ENCODE results near the gene TES. TPM values are rescaled to one million over a fixed set of nuclear protein-coding genes. Genes with fewer than 3 reads are reported as not detected.

Gene TES
- total and polyA plus RNA-seq, 2 experiments from 2014 or later = 37.3 to 38.3 TPM

DNA sequence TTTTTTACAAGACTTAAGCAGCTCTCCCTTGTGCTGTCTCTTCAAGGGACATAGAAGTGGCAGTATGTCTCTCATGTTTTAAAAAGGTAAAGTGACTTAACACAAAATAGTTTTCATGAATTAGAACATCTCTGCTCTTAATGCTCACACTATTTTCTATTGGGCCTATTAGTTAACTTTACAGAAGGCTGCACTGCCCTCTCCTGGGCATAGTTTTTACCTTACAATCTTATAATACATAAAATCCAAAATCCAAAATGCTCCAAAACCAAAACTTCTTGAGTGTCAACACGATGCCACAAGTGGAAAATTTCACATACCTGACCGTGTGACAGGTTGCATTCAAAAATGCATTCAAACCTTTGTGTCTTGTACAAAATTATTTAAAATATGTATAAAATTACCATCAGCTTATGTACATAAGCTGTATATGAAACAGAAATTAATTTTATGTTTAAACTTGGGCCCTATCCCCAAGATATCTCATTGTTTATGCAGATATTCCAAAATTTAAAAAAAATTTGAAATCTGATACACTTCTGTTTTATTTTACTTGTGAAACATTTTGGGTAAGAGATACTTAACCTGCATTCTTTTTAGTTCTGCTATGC is 25.8 kb downstream of the TES start:
- Mint-ChIP-seq H3K4me3 (no peak overlapping the region), H3K27ac (no peak overlapping the region), H3K36me3 (ENCODE audit: low read depth) (no peaks in the 10 kb centered on the region), H3K9me3 (no peaks in the 10 kb centered on the region), H3K27me3 (ENCODE audit: insufficient read depth, low read depth, poor library complexity) (peaks cover 2% of the 10 kb centered on the region), H3K4me1 (peaks cover 24% of the 10 kb centered on the region)
- Histone ChIP-seq H3K27ac (ENCODE audit: low read depth) (no peak overlapping the region), H2AFZ (no peak overlapping the region), H3K27me3 (ENCODE audit: insufficient read depth) (no peaks in the 10 kb centered on the region), H3K4me3 (no peak overlapping the region), H4K20me1 (replicated peaks; ENCODE audit: insufficient read depth) (no peaks in the 10 kb centered on the region), H3K9me2 (ENCODE audit: insufficient read depth) (no peaks in the 10 kb centered on the region), H3K4me2 (no peak overlapping the region), H3K36me3 (ENCODE audit: insufficient read depth) (no peaks in the 10 kb centered on the region), H3K4me1 (ENCODE audit: insufficient read depth) (peaks cover 22% of the 10 kb centered on the region), H3F3A (replicated peaks; ENCODE audit: low read depth) (no peaks in the 10 kb centered on the region), H3K79me2 (replicated peaks; ENCODE audit: insufficient read depth) (peaks cover 18% of the 10 kb centered on the region; the same call in 1 of the 2 replicates)
- DNase-seq (ENCODE audit: low spot score) = peak; percentile 67
- TF ChIP-seq, protein P1, sequence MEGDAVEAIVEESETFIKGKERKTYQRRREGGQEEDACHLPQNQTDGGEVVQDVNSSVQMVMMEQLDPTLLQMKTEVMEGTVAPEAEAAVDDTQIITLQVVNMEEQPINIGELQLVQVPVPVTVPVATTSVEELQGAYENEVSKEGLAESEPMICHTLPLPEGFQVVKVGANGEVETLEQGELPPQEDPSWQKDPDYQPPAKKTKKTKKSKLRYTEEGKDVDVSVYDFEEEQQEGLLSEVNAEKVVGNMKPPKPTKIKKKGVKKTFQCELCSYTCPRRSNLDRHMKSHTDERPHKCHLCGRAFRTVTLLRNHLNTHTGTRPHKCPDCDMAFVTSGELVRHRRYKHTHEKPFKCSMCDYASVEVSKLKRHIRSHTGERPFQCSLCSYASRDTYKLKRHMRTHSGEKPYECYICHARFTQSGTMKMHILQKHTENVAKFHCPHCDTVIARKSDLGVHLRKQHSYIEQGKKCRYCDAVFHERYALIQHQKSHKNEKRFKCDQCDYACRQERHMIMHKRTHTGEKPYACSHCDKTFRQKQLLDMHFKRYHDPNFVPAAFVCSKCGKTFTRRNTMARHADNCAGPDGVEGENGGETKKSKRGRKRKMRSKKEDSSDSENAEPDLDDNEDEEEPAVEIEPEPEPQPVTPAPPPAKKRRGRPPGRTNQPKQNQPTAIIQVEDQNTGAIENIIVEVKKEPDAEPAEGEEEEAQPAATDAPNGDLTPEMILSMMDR (conservative IDR thresholded peaks at IDR 0.05; ENCODE audit: low read depth in 2 of 2) = peak; percentile 56 to 76
- TF ChIP-seq POLR2AphosphoS5 (IDR thresholded peaks at IDR 0.05; ENCODE audit: low read depth) = no peak
- no peak; the same call in 2 of the 3 replicates for ATAC-seq

DNA sequence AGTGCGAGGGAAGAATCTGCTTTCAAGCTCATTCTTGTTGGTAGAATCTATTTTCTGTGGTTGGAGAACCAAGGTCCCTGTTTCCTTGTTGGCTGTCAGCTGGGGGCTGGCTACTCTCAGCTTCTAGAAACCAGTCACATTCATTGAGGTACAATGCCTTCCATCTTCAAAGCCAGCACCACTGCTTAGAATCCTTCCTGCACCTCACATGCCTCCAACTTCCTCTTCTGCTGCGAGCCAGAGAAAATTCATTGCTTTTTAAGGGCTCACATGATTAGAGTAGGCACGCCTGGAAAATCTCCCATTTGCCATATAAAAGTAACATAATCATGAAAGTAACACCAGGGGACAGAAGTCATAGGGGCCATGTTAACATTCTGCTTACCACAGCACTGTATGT is 28.7 kb downstream of the TES start:
- ATAC-seq (no peak), DNase-seq (ENCODE audit: low spot score) (no peak)
- Histone ChIP-seq H3K4me3 (no peak overlapping the region), H4K20me1 (replicated peaks; ENCODE audit: insufficient read depth) (no peaks in the 10 kb centered on the region), H2AFZ (no peak overlapping the region), H3K27me3 (ENCODE audit: insufficient read depth) (no peaks in the 10 kb centered on the region), H3K4me1 (ENCODE audit: insufficient read depth) (peaks cover 11% of the 10 kb centered on the region; the same call in 1 of the 2 replicates), H3K79me2 (replicated peaks; ENCODE audit: insufficient read depth) (no peaks in the 10 kb centered on the region), H3K4me2 (no peak overlapping the region), H3F3A (replicated peaks; ENCODE audit: low read depth) (no peaks in the 10 kb centered on the region), H3K36me3 (ENCODE audit: insufficient read depth) (peaks cover 7% of the 10 kb centered on the region; the same call in 1 of the 2 replicates), H3K9me2 (ENCODE audit: insufficient read depth) (no peaks in the 10 kb centered on the region), H3K27ac (ENCODE audit: low read depth) (no peak overlapping the region)
- Mint-ChIP-seq H3K27ac (no peak overlapping the region; the same call in 1 of the 2 replicates), H3K4me1 (peaks cover 13% of the 10 kb centered on the region; the same call in 2 of the 3 replicates), H3K4me3 (no peak overlapping the region), H3K36me3 (ENCODE audit: low read depth) (peaks cover 10% of the 10 kb centered on the region), H3K27me3 (ENCODE audit: insufficient read depth, low read depth, poor library complexity) (peaks cover 2% of the 10 kb centered on the region), H3K9me3 (peaks cover 8% of the 10 kb centered on the region)
- TF ChIP-seq EZH2 (IDR thresholded peaks at IDR 0.05; ENCODE audit: low read depth, unreplicated experiment) = no peak

DNA sequence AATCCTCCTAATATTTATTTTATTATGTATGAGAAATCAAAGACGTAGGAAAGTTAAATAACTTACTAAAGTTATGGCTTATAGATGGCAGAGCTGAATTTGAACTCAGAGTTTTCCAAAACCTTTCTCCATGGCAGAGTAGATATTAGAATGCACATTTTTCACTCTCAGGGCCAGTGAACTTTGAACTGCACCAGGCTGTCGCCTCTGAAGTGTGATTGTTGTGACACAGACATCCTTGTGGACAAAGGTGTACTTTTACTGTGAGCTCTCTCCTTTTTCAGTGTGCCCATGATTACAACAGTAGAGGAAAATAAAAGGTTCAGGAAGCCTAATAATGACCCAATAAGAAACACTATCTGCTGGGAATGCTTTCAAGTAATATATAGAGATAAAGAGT is 29.1 kb downstream of the TES start:
- Mint-ChIP-seq H3K9me3 (peaks cover 13% of the 10 kb centered on the region), H3K36me3 (ENCODE audit: low read depth) (peaks cover 14% of the 10 kb centered on the region), H3K27ac (no peak overlapping the region; the same call in 1 of the 2 replicates), H3K4me1 (peaks cover 13% of the 10 kb centered on the region; the same call in 2 of the 3 replicates), H3K4me3 (no peak overlapping the region), H3K27me3 (ENCODE audit: insufficient read depth, low read depth, poor library complexity) (peaks cover 2% of the 10 kb centered on the region)
- Histone ChIP-seq H2AFZ (no peak overlapping the region), H3K9me2 (ENCODE audit: insufficient read depth) (no peaks in the 10 kb centered on the region), H4K20me1 (replicated peaks; ENCODE audit: insufficient read depth) (no peaks in the 10 kb centered on the region), H3K27me3 (ENCODE audit: insufficient read depth) (no peaks in the 10 kb centered on the region), H3K27ac (ENCODE audit: low read depth) (no peak overlapping the region), H3K79me2 (replicated peaks; ENCODE audit: insufficient read depth) (no peaks in the 10 kb centered on the region), H3K36me3 (ENCODE audit: insufficient read depth) (peaks cover 11% of the 10 kb centered on the region; the same call in 1 of the 2 replicates), H3K4me2 (no peak overlapping the region), H3K4me3 (no peak overlapping the region), H3K4me1 (ENCODE audit: insufficient read depth) (peaks cover 11% of the 10 kb centered on the region; the same call in 1 of the 2 replicates), H3F3A (replicated peaks; ENCODE audit: low read depth) (no peaks in the 10 kb centered on the region)
- DNase-seq (ENCODE audit: low spot score) (no peak), ATAC-seq (no peak)
- TF ChIP-seq JUNB (IDR thresholded peaks at IDR 0.05; ENCODE audit: unreplicated experiment) (no peak), ZNF114 (CRISPR knock-in tag; IDR thresholded peaks at IDR 0.05) (no peak)
- TF ChIP-seq, protein P2, sequence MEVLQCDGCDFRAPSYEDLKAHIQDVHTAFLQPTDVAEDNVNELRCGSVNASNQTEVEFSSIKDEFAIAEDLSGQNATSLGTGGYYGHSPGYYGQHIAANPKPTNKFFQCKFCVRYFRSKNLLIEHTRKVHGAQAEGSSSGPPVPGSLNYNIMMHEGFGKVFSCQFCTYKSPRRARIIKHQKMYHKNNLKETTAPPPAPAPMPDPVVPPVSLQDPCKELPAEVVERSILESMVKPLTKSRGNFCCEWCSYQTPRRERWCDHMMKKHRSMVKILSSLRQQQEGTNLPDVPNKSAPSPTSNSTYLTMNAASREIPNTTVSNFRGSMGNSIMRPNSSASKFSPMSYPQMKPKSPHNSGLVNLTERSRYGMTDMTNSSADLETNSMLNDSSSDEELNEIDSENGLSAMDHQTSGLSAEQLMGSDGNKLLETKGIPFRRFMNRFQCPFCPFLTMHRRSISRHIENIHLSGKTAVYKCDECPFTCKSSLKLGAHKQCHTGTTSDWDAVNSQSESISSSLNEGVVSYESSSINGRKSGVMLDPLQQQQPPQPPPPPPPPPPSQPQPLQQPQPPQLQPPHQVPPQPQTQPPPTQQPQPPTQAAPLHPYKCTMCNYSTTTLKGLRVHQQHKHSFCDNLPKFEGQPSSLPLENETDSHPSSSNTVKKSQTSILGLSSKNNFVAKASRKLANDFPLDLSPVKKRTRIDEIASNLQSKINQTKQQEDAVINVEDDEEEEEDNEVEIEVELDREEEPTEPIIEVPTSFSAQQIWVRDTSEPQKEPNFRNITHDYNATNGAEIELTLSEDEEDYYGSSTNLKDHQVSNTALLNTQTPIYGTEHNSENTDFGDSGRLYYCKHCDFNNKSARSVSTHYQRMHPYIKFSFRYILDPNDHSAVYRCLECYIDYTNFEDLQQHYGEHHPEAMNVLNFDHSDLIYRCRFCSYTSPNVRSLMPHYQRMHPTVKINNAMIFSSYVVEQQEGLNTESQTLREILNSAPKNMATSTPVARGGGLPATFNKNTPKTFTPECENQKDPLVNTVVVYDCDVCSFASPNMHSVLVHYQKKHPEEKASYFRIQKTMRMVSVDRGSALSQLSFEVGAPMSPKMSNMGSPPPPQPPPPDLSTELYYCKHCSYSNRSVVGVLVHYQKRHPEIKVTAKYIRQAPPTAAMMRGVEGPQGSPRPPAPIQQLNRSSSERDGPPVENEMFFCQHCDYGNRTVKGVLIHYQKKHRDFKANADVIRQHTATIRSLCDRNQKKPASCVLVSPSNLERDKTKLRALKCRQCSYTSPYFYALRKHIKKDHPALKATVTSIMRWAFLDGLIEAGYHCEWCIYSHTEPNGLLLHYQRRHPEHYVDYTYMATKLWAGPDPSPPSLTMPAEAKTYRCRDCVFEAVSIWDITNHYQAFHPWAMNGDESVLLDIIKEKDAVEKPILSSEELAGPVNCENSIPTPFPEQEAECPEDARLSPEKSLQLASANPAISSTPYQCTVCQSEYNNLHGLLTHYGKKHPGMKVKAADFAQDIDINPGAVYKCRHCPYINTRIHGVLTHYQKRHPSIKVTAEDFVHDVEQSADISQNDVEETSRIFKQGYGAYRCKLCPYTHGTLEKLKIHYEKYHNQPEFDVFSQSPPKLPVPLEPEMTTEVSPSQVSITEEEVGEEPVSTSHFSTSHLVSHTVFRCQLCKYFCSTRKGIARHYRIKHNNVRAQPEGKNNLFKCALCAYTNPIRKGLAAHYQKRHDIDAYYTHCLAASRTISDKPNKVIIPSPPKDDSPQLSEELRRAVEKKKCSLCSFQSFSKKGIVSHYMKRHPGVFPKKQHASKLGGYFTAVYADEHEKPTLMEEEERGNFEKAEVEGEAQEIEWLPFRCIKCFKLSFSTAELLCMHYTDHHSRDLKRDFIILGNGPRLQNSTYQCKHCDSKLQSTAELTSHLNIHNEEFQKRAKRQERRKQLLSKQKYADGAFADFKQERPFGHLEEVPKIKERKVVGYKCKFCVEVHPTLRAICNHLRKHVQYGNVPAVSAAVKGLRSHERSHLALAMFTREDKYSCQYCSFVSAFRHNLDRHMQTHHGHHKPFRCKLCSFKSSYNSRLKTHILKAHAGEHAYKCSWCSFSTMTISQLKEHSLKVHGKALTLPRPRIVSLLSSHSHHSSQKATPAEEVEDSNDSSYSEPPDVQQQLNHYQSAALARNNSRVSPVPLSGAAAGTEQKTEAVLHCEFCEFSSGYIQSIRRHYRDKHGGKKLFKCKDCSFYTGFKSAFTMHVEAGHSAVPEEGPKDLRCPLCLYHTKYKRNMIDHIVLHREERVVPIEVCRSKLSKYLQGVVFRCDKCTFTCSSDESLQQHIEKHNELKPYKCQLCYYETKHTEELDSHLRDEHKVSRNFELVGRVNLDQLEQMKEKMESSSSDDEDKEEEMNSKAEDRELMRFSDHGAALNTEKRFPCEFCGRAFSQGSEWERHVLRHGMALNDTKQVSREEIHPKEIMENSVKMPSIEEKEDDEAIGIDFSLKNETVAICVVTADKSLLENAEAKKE (CRISPR knock-in tag; IDR thresholded peaks at IDR 0.05) = no peak
